ENCODE results near the gene KCTD10.

The KCTD10 gene

GRCh38 chr12:109467978-109468676, 9.0 kb downstream of the KCTD10 start:
- DNase-seq, result no peak

DNA sequence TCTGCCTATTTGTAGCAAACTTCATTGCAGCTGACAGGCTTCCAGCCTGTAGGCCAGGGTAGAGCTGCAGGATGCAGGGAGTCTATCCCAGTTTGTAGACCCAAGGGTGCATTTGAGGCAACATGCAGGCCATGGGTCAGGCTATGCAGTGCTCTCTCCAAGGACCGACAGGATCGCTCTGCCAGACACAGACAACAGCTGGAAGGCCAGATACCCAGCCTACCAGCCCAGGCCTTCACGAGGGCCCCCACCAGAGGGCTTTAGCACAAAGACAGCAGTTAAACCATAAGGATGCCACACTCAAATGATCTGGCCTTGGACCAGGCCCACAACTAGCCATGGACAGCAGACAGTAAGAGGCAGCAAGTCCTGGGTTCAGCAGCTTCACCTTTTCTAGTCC, 10.3 kb downstream of the KCTD10 start:
- no peak for DNase-seq

GRCh38 chr12:109466305-109466704, 10.8 kb downstream of the KCTD10 start:
- no peak for DNase-seq

- no peak for DNase-seq
Observed at GRCh38 chr12:109464642-109465351, 12.3 kb downstream of the KCTD10 start.

- no peak for DNase-seq
Observed at GRCh38 chr12:109463756-109464155, 13.3 kb downstream of the KCTD10 start.

- no peak for DNase-seq
Observed at GRCh38 chr12:109462868-109463692, 14.0 kb downstream of the KCTD10 start.

DNA sequence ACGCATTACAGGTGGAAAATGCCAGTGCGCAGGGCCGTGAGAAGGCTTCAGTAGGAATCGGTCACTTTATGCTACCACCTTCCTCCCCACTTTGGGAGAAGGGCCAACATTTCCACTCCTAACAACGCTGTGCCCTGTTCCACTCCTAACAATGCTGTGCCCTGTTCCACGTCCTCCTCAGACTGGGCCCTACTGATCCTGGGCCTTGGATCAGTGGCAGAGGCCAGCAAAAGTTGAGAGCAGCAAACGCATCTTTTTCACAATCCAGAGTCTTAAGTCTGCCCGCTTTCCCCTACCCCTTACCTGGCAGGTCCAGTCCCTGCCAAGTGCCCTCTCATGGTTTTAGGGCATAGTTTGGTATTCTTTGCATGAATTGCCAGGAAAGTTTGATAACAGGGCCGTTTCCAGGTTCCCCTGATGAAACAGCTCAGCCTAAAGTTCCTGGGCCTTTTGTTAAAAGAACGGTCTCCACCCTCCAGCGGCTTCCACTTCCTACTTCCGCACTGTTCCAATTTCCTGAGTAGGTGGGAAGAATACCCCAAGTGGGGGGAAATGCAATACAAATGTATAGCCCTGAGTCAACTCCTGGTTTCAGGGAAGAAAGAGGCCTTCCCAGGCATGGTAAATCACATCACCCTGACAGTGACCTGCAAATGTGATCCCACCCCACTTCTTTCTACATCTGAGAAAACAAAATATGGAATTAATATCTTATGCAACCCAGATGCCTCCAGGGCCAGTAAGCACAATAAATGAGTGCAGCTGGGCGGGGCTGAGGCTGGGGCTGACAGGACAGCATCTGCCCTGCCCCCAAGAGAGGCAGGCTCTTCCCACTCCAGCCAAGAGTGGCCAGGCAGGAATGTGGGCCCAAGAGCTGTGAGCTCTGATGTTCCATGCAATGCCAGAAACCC, 15.0 kb downstream of the KCTD10 start:
- DNase-seq, result peak; percentile 17 to 36

GRCh38 chr12:109461049-109461845, 15.9 kb downstream of the KCTD10 start:
- peak in 1 of 2 donors; percentile 15 for DNase-seq

GRCh38 chr12:109460538-109460937, 16.6 kb downstream of the KCTD10 start:
- no peak for DNase-seq

DNA sequence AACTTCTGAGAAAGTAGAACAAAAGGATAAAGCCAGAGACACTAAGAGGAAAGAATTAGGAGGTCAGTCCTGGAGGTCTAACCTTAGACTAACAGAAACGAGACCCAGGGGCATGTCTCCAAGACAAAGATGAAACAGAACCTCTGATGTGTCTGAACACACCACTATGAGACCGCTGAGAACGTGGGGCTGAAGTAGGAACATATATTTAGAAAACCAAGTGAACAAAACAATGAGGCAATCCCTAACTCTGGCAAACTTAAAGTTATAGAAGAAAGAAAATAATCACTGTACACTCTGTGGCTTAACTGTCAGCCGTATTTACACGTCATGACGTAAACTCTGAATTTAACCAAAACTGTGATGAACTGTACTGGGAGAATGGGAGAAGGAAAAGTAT, 17.9 kb downstream of the KCTD10 start:
- DNase-seq, result no peak

- DNase-seq, result no peak
Observed at GRCh38 chr12:109458771-109459208, 18.3 kb downstream of the KCTD10 start.

DNA sequence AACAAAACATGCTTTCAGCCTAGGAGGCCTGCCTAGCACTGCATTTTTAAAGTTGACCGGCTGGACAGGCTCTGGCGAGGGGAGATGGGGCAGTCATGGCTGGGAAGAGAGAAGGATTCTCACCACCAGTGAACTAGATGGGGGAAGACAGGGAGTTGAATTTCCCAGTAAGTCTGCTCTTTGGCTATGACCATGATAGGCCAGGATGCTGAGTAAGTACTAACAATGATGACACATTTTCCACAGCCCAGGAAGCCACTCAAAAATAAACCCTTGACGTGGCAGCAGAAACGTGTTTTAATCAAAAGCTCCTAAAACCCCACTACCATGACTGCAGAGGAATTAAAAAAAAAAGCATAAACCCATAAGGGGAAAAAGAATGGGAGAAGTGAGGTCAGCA, 19.0 kb downstream of the KCTD10 start:
- DNase-seq, result no peak

GRCh38 chr12:109455706-109456105, 21.4 kb downstream of the KCTD10 start:
- DNase-seq, result no peak

DNA sequence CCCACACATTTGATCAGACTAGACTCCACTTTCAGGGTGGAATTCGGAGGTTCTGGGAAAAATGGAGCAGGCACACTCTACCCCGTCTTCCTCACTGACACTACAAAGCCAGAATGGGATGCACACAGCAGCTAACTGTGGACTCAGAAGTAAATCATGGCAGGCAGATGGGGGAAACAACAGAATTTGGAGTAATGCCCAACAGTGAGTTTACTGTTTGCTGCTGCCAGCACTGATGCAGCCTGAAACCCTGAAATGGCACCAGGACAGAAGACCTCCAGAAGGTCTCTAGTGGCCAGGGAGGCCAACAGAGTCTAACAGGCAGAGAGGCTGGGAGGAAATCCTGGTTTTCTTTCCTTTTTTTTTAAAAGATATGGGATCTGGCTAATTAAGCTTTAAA, 24.6 kb downstream of the KCTD10 start:
- DNase-seq, result no peak

GRCh38 chr12:109451400-109451799, 25.7 kb downstream of the KCTD10 start:
- no peak for DNase-seq

DNA sequence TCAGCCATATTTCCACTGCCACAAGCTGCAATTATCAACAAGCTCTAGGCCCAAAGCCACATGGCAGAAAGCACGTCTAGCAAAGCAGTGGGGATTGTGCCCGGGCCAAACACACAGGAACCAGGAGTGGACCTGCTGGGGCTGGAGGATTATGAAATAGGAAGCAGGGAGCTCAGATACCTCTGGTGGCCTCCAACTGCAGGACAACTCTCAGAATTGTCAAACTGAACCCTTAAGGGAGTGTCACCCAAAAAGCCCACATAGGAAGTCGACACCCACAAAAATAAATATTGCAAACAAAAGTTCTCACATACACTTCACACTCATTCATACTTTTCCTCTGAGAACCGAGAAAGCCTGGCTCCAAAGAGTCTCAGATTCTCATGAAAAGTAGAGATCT, 26.1 kb downstream of the KCTD10 start:
- no peak for DNase-seq

- DNase-seq, result no peak
Observed at GRCh38 chr12:109449845-109450532, 27.1 kb downstream of the KCTD10 start.

DNA sequence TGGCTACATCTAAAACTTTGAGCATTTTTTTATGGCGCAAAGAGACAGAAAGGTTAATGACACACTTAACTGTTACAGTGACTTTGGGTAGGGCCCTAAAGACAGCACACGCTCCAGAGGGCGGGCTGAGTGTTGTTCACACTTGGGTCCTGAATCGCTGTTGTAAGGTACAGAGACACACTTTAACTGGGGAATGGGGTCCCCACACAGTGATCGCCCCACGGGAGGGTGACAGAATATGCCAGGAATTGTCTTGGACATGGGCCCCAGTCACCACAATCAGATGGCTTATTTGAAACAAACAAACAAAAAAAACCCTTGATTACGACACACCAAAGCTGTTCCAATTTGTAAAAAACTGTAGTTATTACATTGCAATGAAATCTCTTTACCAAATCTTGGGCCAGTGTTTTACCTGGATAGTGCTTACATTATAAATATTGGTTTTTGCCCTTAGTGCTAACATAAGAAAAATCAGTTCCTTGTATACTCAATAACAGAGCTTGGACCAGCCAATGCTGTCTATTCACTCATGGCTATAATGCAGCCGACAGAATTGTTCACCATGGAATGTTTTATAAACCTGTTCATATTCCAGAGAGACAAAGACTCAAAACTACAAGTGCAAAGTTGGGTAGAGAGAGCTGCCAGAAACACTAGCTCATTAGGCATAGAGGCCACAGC, 28.3 kb downstream of the KCTD10 start:
- no peak for DNase-seq

GRCh38 chr12:109448272-109448671, 28.8 kb downstream of the KCTD10 start:
- no peak for DNase-seq

DNA sequence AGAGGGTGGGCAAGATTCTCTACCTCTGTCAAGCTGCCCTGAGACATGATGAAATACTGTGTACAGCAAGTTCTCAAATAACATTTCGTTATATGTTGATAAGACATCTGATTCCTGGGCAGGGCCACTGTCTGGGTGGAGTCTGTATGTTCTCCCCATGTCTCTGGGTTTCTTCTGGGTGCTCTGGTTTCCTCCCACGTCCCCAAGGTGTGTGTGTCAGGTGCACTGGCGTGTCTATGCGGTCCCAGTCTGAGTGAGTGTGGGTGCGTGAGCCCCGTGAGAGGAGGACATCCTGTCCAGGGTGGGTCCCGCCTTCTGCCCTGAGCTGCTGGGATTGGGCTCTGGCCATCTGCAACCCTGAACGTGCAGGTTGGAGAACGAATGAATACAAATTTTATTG, 29.6 kb downstream of the KCTD10 start:
- no peak for DNase-seq

Measured in hippocampal formation (tissue), 2 donors.